Endometrial microvascular endothelial cells (primary cell): ENCODE results near the gene SEPTIN12. TPM values are rescaled to one million over a fixed set of nuclear protein-coding genes. Genes with fewer than 3 reads are reported as not detected.
"Not testable (repeated sequence)": the region's sequence is repeated elsewhere in the genome, so short reads cannot be mapped to it uniquely, and the experiment has no call there.

Source experiments
- in situ Hi-C: cut with HindIII; loops from 2 replicates; pipeline ENCODE4 v1.10.0; 2017; ENCODE audit warnings: low sequenced_read_pairs, low pct_unique_long_range_greater_than_20kb; ENCODE audit errors: inconsistent ontology term
- total RNA-seq: library from RNA; depleted of rRNA; stranded (reverse); fragments of >200 nt; gene quantifications from one replicate; pipeline ENCODE4 v1.2.3, GENCODE V29; 2015; ENCODE audit errors: inconsistent ontology term

Gene SEPTIN12
- total RNA-seq, 1 donor from 2014 or later = not detected

- in situ Hi-C loops = no loop called here
These were observed 765 bp upstream of the SEPTIN12 start for GRCh38 chr16:4788910-4789309.

GRCh38 chr16:4788489-4788889 lies 344 bp upstream of the SEPTIN12 start:
- in situ Hi-C loops = no loop called here

- in situ Hi-C loops = no loop called here
These were observed 1.1 kb downstream of the SEPTIN12 start for GRCh38 chr16:4787068-4787467.

- in situ Hi-C loops = no loop called here
These were observed 2.2 kb downstream of the SEPTIN12 start for GRCh38 chr16:4785758-4786433.

DNA sequence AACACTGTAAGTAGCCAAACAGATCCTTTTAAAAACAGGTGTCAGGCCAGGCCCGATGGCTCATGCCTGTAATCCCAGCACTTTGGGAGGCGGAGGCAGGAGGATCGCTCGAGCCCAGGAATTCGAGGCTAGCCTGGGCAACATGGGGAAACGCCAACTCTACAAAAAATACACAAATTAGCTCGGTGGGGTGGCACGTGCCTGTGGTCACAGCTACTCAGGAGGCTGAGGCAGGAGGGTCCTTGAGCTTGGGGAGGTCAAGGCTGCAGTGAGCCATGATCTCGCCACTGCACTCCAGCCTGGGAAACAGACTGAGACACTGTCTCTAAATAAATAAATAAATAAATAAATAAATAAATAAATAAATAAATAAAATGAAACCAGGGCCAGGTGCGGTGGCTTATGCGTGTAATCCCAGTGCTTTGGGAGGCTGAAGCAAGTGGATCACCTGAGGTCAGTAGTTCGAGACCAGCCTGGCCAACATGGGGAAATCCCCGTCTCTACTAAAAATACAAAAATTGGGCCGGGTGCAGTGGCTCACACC lies 3.6 kb downstream of the SEPTIN12 start:
- in situ Hi-C loops = not testable (repeated sequence)

- in situ Hi-C loops = no loop called here
These were observed 4.2 kb downstream of the SEPTIN12 start for GRCh38 chr16:4783951-4784336.

DNA sequence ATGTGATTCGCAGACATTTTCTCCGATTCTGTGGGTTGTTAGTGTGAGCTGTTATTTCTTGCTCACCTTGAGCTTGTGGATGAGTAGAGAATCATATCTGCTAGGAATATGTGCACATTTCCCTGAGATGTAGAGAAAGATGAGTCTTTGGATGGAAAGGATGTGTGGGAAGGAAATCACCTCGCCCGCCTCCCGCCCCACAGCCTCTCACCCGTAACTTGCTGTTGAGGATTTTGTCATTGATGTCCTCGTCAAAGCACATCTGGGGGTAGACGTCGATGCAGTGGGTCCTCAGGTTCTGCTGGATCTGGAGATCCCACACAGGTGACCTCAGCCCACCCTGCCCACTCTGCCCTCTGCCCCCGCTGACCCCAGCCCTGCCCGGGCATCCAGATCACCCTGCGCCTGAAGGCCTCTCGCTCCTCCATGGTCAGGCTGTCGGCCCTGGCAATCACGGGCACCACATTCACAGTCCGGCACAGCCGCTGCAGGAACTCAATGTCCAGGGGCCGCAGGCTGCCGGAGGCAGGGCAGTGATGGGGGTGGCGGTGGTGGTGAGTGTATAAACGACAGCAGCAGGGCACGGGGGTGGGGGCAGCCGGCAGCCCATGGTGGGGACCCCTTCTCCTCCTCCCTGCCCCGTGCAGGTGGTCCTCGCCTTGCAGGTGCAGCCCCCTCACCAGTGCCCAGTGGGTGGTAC lies 4.7 kb downstream of the SEPTIN12 start:
- in situ Hi-C loops = no loop called here

GRCh38 chr16:4780235-4780634 lies 7.9 kb downstream of the SEPTIN12 start:
- in situ Hi-C loops = no loop called here

GRCh38 chr16:4778050-4778392 lies 10.1 kb downstream of the SEPTIN12 start:
- in situ Hi-C loops = no loop called here

GRCh38 chr16:4777339-4778049 lies 10.7 kb downstream of the SEPTIN12 start:
- in situ Hi-C loops = no loop called here

- in situ Hi-C loops = no loop called here
These were observed 11.9 kb downstream of the SEPTIN12 start for GRCh38 chr16:4776141-4776705.

DNA sequence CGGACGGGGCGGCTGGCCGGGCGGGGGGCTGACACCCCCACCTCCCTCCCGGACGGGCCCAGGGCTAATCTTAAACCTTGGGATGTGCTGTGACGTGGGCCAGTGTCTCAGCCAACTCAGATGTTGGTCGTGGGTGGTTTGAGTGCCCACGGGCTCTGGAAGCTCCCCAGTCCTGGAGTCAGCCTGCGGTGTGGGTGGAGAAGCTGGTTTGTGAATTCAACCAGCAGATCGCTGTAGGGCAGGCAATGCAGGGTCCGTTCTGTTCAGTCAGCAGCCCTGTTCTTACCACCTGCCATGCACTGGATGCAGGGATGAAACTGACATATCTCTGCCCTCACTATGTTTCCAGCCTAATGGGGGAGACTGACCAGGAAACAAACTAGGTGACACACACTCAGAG lies 13.1 kb downstream of the SEPTIN12 start:
- in situ Hi-C loops = no loop called here

DNA sequence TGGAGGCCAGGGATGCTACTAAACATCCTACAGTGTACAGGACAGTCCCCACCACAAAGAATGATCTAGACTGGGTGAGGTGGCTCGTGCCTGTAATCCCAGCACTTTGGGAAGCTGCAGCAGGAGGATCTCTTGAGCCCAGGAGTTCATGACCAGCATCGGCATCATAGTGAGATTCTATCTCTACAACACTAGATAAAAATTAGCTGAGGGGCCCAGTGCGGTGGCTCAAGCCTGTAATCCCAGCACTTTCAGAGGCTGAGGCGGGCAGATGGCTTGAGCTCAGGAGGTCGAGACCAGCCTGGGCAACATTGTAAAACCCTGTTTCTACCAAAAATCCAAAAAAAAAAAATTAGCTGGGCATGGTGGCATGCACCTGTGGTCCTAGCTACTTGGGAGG lies 15.8 kb downstream of the SEPTIN12 start:
- in situ Hi-C loops = no loop called here

- in situ Hi-C loops = no loop called here
These were observed 16.5 kb downstream of the SEPTIN12 start for GRCh38 chr16:4771646-4772045.

GRCh38 chr16:4769306-4769638 lies 18.9 kb downstream of the SEPTIN12 start:
- in situ Hi-C loops = no loop called here

DNA sequence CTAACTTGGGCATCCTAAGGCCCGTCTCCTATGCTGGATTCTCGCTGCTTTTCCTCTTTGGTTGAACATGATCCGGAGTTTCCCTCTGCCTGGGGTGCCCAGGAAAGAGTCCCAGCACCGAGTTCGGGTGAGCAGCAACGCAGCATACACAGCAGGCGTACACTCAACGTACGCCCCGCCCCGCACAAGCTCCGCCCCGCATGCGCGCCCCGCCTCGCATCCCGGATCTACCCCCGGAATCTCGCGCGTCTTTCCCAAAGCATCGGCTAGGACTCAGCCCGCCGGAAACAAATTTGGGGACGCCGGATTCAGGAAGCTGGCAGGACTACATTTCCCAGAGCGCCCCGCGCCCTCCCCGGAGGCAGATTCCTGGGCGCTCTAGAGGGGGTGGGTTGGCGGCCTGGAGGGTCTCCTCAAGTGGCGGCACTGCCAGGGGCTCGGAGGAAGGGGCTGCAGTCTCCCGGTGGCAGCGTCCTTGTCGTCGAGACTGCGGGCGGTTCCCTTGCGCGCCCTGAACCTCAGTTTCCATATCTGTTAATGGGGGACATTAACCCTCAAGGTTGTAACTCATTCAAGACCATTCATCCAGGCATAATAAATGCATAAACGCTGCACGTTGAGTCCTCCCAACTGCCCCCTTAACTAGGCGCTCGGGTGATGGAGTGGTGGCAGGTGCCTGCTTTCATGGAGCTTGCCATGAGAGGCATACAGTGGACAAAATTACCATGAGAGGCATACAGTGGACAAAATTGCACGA lies 19.4 kb downstream of the SEPTIN12 start:
- in situ Hi-C loops = no loop called here

DNA sequence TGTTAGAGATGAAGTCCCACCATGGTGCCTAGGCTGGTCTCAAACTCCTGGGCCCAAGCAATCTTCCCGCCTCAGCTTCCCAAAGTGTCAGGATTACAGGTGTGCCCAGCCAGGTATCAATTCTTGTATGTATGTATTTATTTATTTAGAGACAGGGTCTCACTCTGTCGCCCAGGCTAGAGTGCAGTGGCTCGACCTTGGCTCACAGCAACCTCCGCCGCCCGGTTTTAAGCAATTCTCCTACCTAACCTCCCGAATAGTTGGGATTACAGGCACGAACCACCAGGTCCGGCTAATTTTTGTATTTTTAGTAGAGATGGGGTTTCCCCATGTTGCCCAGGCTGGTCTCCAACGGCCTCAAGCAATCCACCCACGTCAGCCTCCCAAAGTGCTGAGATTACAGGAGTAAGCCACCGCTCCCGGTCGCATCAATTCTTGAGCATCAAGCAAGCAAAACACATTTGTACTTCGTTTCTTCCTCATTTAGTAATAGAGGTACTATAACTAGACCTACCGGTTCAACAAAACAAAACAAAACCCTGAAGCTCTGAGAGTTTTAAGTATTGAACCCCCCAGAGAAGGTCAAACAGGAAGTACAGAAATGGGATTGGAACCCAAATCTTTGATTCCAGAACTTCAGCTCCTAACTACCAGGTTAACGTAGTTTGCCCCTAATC lies 20.1 kb downstream of the SEPTIN12 start:
- in situ Hi-C loops = no loop called here

- in situ Hi-C loops = no loop called here
These were observed 21.1 kb downstream of the SEPTIN12 start, which contains the start of gene ZNF500 for GRCh38 chr16:4766875-4767628. TSS of gene ZNF500 (minus strand) at chr16:4767162. CDS start at chr16:4765978, 1,184 bp downstream.
